Measurements from ENCODE around the gene NRG2.

DNA sequence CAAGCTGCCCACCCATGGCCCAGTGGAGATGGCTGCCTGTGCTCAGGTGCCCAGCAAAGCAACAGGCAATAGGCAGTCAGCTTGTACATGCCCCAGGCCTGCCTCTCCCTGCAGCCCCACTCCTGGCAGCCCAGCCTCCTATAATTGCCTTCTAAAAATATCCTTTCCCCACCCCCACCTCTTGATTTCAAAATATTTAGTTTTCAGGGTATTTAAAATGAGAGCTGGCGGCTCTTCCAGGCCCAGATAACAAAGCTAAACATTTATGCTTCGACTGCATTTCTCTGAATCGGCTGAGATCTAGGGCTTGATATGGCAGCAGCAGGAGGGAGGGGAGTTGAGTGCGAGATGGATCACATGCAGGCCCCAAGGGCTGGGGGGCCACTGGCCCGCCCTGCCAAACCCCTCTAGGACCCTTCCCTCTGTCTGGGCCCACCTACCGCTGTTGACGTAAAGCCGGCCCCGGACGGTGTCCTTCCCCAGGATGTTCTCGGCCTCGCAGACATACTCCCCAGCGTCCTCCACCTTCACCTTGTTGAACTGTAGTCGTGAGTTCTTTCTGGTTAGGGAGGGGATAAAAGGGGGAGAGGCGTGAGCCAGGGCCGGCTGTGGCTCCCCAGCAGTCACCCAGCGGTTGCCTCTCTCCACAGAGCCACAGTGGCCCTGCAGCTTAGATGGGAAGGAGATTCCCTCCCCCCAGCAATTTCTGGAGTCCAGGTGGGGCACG, 162.5 kb downstream of the NRG2 start:
- TF ChIP-seq, protein P1, sequence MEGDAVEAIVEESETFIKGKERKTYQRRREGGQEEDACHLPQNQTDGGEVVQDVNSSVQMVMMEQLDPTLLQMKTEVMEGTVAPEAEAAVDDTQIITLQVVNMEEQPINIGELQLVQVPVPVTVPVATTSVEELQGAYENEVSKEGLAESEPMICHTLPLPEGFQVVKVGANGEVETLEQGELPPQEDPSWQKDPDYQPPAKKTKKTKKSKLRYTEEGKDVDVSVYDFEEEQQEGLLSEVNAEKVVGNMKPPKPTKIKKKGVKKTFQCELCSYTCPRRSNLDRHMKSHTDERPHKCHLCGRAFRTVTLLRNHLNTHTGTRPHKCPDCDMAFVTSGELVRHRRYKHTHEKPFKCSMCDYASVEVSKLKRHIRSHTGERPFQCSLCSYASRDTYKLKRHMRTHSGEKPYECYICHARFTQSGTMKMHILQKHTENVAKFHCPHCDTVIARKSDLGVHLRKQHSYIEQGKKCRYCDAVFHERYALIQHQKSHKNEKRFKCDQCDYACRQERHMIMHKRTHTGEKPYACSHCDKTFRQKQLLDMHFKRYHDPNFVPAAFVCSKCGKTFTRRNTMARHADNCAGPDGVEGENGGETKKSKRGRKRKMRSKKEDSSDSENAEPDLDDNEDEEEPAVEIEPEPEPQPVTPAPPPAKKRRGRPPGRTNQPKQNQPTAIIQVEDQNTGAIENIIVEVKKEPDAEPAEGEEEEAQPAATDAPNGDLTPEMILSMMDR (IDR thresholded peaks at IDR 0.05 in 8 of 11, conservative IDR thresholded peaks at IDR 0.05 in 3 of 11), result no peak
- TF ChIP-seq POLR2A (IDR thresholded peaks at IDR 0.05) (no peak), POLR2AphosphoS5 (IDR thresholded peaks at IDR 0.05) (no peak)
